Spinal cord (tissue), 10 donors: ENCODE measurements around the gene MTHFSD. TPM values are rescaled to one million over a fixed set of nuclear protein-coding genes. Genes with fewer than 3 reads are reported as not detected.

Source experiments
- DNase-seq, 6 donors: peaks; one replicate each; pipeline versions ENCODE4 v3.0.0 to v3.0.0-alpha.2; 2013 to 2015; ENCODE audit warnings: low spot score in 6 of 6, low read depth in 4 of 6
- H3K27ac ChIP-seq: one replicate; pipeline ENCODE4 v1.5.1; 2013; ENCODE audit warnings: low read depth, low read length, control low read depth
- H3K27me3 ChIP-seq: one replicate; pipeline ENCODE4 v1.6.1; 2013; ENCODE audit warnings: low read length; ENCODE audit not compliant: control insufficient read depth, insufficient read depth
- H3K36me3 ChIP-seq: one replicate; pipeline ENCODE4 v1.6.1; 2013; ENCODE audit warnings: low read length; ENCODE audit not compliant: control insufficient read depth, insufficient read depth
- H3K4me1 ChIP-seq: one replicate; pipeline ENCODE4 v1.6.1; 2013; ENCODE audit warnings: low read length; ENCODE audit not compliant: control insufficient read depth, insufficient read depth
- H3K4me3 ChIP-seq: one replicate; pipeline ENCODE4 v1.5.1; 2013; ENCODE audit warnings: low read depth, low read length, control low read depth
- H3K9me3 ChIP-seq: one replicate; pipeline ENCODE4 v1.6.1; 2013; ENCODE audit warnings: low read length; ENCODE audit not compliant: control insufficient read depth, insufficient read depth
- WGBS: methylation state at CpG from one replicate; pipeline ENCODE4 v1.1.5; 2013; ENCODE audit warnings: missing lambda C conversion rate; ENCODE audit not compliant: insufficient coverage; 5-methylcytosine and 5-hydroxymethylcytosine counted together
- polyA plus RNA-seq, 2 donors: library from polyadenylated mRNA; unstranded; fragments of 120-200 nt; gene quantifications; one replicate each; pipeline ENCODE4 v1.2.1, GENCODE V29; 2013; ENCODE audit not compliant: insufficient read length in 2 of 2
- total RNA-seq, 2 donors: library from RNA; depleted of rRNA in 1 of 2; stranded (reverse); fragments of 120-200 nt in 1 of 2; fragments of >200 nt in 1 of 2; gene quantifications; one replicate each; pipeline versions ENCODE4 v1.2.3 to v1.2.4, GENCODE V29; 2013 to 2014
- donor health status: healthy.

MTHFSD gene
- total and polyA plus RNA-seq, 4 donors: 16.2 to 20.6 (median 19.5) TPM

DNA sequence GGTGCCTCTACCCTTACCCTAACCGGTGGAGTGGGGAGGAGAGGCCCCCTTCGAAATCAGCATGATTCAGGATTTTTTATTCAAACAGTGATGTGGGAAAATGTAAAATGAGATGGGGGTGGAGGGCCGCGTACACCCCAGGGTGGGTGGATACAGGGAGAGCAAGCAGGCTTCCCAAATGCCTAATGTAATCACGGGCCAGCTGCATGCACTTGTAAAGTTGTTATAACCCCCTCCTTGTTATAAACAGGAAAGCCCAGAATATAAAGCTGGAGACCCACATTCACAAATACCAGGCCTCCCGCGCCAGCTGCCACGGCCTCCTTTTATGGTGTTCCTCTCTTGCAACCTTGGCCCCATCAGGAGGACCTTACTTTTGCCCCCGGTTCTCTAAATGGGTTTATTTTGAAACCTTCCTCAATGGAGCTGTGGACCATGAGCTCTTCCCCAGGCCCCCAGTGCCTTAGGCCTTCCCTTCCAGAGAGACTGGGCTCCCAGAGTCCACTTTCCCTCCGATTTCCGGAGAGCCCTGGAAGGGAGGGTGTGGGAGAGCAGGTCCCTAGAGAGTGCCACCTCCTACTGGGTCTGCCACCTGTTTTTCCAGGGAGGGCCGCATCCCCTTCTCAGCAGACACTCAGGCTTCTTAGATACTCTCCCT is 22.4 kb upstream of the MTHFSD start:
- Histone ChIP-seq H3K27ac (peak overlapping the region; percentile 87), H3K4me1 (peaks cover 40% of the 10 kb centered on the region), H3K4me3 (peak overlapping the region; percentile 55), H3K27me3 (peaks cover 94% of the 10 kb centered on the region), H3K36me3 (no peaks in the 10 kb centered on the region), H3K9me3 (no peaks in the 10 kb centered on the region)
- DNase-seq: peak in 1 of 6 donors; percentile 60
- 12% methylated on average over 9 of the region's 12 CpGs for WGBS

DNA sequence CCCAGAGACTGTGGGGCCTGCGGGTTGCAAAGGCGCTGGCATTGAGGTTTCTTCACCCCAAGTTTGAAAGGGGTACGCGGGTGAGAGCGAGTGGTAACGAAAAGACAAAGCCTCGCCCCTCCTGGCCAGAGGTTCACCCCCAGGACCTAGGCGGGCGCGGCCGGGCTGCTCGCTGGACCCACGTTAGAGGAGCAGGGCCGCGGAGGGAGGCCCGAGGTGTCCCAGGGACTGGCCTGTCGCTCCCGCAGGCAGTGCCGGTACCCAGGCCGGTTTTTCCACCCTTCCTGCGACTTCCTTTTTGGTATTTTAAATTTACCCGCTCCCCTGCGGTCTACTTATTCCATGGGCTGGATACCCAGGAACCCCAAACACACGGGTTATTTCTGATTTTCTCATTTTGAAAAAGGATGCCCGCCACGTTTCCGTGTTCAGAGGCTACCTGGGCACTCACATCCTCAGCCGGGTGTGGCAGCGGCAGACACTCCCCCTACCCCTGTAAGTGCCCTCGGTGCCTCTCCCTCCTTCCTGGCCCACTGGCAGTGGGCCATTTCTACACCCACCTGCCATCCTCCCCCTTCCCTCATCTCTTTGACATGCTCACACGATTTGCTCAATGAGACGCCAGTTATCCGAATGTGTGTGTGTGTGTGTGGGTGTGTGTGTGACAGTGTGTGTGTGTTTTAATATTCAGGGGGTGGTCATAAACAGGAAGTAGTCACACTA is 21.7 kb upstream of the MTHFSD start:
- Histone ChIP-seq H3K4me1 (peaks cover 40% of the 10 kb centered on the region), H3K36me3 (no peaks in the 10 kb centered on the region), H3K4me3 (peak overlapping the region; percentile 55), H3K27ac (peak overlapping the region; percentile 87), H3K27me3 (peaks cover 97% of the 10 kb centered on the region), H3K9me3 (no peaks in the 10 kb centered on the region)
- peak in 1 of 6 donors; percentile 43 for DNase-seq
- WGBS: 2% methylated on average over 30 of the region's 33 CpGs

DNA sequence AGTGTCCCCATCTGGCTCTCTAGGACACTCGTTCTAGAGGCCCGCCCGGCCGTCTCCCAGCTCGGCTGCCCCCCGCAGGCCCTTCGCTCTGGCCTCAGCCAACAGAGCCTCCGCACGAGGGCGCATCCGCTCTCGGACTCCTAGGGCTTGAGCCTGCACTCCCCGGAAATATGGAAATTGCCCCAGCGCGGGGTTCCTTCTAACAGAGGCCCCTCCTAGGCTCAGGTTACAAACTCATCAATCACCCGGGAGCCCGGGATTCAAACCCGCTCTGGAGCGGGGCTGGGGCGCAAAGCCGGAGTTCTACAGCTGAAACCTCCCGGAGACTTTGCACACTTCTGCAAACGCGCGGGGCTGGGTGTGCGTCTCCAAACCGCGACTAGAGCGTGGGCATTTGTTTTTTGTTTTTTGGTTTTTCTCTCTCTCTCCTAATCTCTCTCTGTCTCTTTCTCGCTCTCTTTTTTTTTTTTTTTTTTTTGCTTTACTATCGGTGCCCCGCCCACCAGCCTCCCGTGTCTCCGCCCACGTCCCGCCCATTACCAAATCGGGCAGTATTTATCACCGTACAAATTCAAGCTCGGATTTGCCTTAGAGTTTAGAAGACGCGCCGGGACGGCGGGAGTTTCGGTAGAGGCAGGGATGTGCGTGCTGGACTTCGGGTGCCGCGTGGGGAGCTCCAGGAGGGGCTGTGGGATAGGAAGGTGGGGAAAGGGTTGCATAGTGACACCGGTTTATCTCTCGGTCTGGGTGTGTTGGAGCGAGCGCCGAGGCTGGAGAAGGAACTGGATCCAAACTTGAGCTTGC is 20.9 kb upstream of the MTHFSD start:
- Histone ChIP-seq H3K4me3 (peak overlapping the region; percentile 55), H3K36me3 (no peaks in the 10 kb centered on the region), H3K4me1 (peaks cover 40% of the 10 kb centered on the region), H3K27me3 (peaks cover 97% of the 10 kb centered on the region), H3K9me3 (no peaks in the 10 kb centered on the region), H3K27ac (peak overlapping the region; percentile 87)
- peak in 2 of 6 donors; percentile 73 to 84 for DNase-seq
- under 1% methylated on average over 37 of the region's 54 CpGs for WGBS

- Histone ChIP-seq H3K4me1 (peaks cover 40% of the 10 kb centered on the region), H3K9me3 (no peaks in the 10 kb centered on the region), H3K27ac (peak overlapping the region; percentile 87), H3K4me3 (peak overlapping the region; percentile 55), H3K36me3 (no peaks in the 10 kb centered on the region), H3K27me3 (peaks cover 98% of the 10 kb centered on the region)
- DNase-seq: no peak
- 19% methylated on average over 9 of the region's 17 CpGs for WGBS
These were observed 20.2 kb upstream of the MTHFSD start for GRCh38 chr16:86575095-86575685.

DNA sequence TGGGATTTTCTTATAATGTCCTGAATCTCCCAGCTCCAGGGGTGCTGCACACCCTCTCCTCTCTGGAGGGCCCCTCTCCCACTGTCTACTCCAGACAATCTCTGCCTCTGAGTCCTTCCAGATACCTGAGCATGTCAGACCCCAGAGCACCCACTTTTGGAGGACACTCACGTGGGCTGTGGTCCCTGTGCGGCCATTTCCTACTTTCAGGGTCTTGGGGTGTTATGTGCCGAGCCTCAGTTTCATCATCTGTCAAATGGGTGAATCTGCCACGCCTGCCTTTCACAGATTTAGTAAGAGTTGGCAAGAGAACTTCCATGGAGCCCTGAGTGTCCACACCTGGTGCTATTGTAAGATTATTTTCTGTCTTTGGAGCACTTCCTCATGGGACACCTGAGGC is 19.6 kb upstream of the MTHFSD start:
- Histone ChIP-seq H3K27ac (peak overlapping the region; percentile 79), H3K4me1 (peaks cover 36% of the 10 kb centered on the region), H3K36me3 (no peaks in the 10 kb centered on the region), H3K9me3 (no peaks in the 10 kb centered on the region), H3K4me3 (peak overlapping the region; percentile 12), H3K27me3 (peaks cover 98% of the 10 kb centered on the region)
- 31% methylated on average over 4 of the region's 4 CpGs for WGBS
- no peak for DNase-seq

GRCh38 chr16:86573646-86574508 is 18.8 kb upstream of the MTHFSD start:
- Histone ChIP-seq H3K9me3 (no peaks in the 10 kb centered on the region), H3K27ac (peak overlapping the region; percentile 79), H3K4me1 (peaks cover 31% of the 10 kb centered on the region), H3K4me3 (peak overlapping the region; percentile 56), H3K27me3 (peaks cover 99% of the 10 kb centered on the region), H3K36me3 (no peaks in the 10 kb centered on the region)
- WGBS: 38% methylated on average over 12 of the region's 13 CpGs
- peak in 1 of 6 donors; percentile 24 for DNase-seq

- DNase-seq: no peak
- no peaks in the 10 kb centered on the region for H3K36me3 ChIP-seq
- no peaks in the 10 kb centered on the region for H3K9me3 ChIP-seq
- 14% methylated on average over 7 of the region's 8 CpGs for WGBS
- H3K4me3 ChIP-seq: peak overlapping the region; percentile 56
- peaks cover 27% of the 10 kb centered on the region for H3K4me1 ChIP-seq
- H3K27me3 ChIP-seq: peaks cover 98% of the 10 kb centered on the region
- H3K27ac ChIP-seq: peak overlapping the region; percentile 44
These were observed 18.2 kb upstream of the MTHFSD start for GRCh38 chr16:86573215-86573614.

DNA sequence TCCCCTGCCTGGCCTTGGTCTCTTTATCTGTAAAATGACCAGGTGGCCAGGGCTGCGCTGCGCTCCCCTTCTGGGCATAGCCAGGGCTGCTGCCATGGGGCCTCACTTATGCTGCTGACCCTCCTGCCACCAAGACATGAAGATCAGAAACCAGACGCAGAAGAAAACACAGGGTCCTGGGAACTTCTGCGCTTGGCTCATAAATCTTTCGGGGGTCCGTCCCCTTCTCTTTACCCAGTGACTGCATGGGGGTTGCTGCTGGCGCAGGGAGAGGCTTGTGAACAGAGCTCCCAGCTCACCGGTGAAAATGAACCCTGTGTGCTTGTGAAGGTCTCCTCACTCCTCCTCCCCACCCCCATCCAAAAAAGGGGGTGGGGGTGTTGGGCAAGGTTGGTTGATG is 17.6 kb upstream of the MTHFSD start:
- Histone ChIP-seq H3K4me3 (peak overlapping the region; percentile 56), H3K27ac (peak overlapping the region; percentile 44)
- WGBS: 35% methylated on average over 6 of the region's 8 CpGs

More for the DNA sequence above, 17.6 kb upstream of the MTHFSD start:
- DNase-seq: no peak
- H3K27me3 ChIP-seq: peaks cover 94% of the 10 kb centered on the region
- H3K36me3 ChIP-seq: no peaks in the 10 kb centered on the region
- peaks cover 25% of the 10 kb centered on the region for H3K4me1 ChIP-seq
- no peaks in the 10 kb centered on the region for H3K9me3 ChIP-seq
